Mesenchymal stem cell (in vitro differentiated cells and primary cell): ENCODE results near the gene RMC1.

ENCODE experiments used
- DNase-seq: peaks from one replicate; pipeline ENCODE4 v3.0.0-alpha.2; 2013
- H2AFZ ChIP-seq: one replicate; pipeline ENCODE4 v1.6.1; 2013; ENCODE audit warnings: low read depth, mild to moderate bottlenecking, control low read depth, inconsistent platforms, low read length, moderate library complexity
- H2AK5ac ChIP-seq: 2 replicates; pipeline ENCODE4 v1.6.1; 2013; ENCODE audit warnings: low read length, moderate library complexity, mild to moderate bottlenecking, inconsistent platforms; ENCODE audit not compliant: severe bottlenecking
- H2BK120ac ChIP-seq: one replicate; pipeline ENCODE4 v1.6.1; 2013; ENCODE audit warnings: low read depth, mild to moderate bottlenecking, inconsistent platforms, low read length, moderate library complexity
- H2BK12ac ChIP-seq, 2 experiments: one replicate each; pipeline ENCODE4 v1.6.1; 2013; ENCODE audit warnings: inconsistent platforms in 2 of 2, low read length in 2 of 2, mild to moderate bottlenecking in 2 of 2, moderate library complexity in 2 of 2, control low read depth in 1 of 2
- H2BK15ac ChIP-seq: one replicate; pipeline ENCODE4 v1.6.1; 2013; ENCODE audit warnings: mild to moderate bottlenecking, low read depth, inconsistent platforms; ENCODE audit not compliant: poor library complexity, severe bottlenecking
- H2BK5ac ChIP-seq: 2 replicates; pipeline ENCODE4 v1.6.1; 2013; ENCODE audit warnings: low read depth, mild to moderate bottlenecking, low read length, control low read depth, inconsistent platforms; ENCODE audit not compliant: poor library complexity, severe bottlenecking
- H3K14ac ChIP-seq, 2 experiments: one replicate each; pipeline ENCODE4 v1.6.1; 2013; ENCODE audit warnings: inconsistent platforms in 2 of 2, low read length in 2 of 2, control low read depth in 1 of 2, mild to moderate bottlenecking in 1 of 2, moderate library complexity in 1 of 2
- H3K18ac ChIP-seq, 2 experiments: one replicate each; pipeline ENCODE4 v1.6.1; 2013; ENCODE audit warnings: inconsistent platforms in 2 of 2, low read length in 2 of 2, control low read depth in 1 of 2, low read depth in 1 of 2, mild to moderate bottlenecking in 1 of 2
- H3K23ac ChIP-seq, 2 experiments: one replicate each; pipeline ENCODE4 v1.6.1; 2013; ENCODE audit warnings: inconsistent platforms in 2 of 2, low read length in 2 of 2, mild to moderate bottlenecking in 2 of 2, moderate library complexity in 2 of 2, control low read depth in 1 of 2
- H3K27ac ChIP-seq: 2 replicates; pipeline ENCODE4 v1.5.1; 2013; ENCODE audit warnings: mild to moderate bottlenecking, moderate library complexity, low read length, control low read depth, inconsistent platforms; ENCODE audit not compliant: poor library complexity, severe bottlenecking
- H3K27me3 ChIP-seq, 2 experiments: 2 replicates each; pipeline versions ENCODE4 v1.6.1 to v1.7.0; 2013; ENCODE audit warnings: low read length in 2 of 2, mild to moderate bottlenecking in 2 of 2, moderate library complexity in 2 of 2, control low read depth in 1 of 2, inconsistent platforms in 1 of 2; ENCODE audit not compliant: control insufficient read depth in 1 of 2, insufficient read depth in 1 of 2
- H3K36me3 ChIP-seq, 2 experiments: 2 replicates each; pipeline versions ENCODE4 v1.6.1 to v1.7.0; 2013; ENCODE audit warnings: low read length in 2 of 2, control low read depth in 1 of 2, inconsistent platforms in 1 of 2, low read depth in 1 of 2, mild to moderate bottlenecking in 1 of 2; ENCODE audit not compliant: insufficient read depth in 2 of 2, control insufficient read depth in 1 of 2
- H3K4ac ChIP-seq, 2 experiments: one replicate each; pipeline ENCODE4 v1.6.1; 2013; ENCODE audit warnings: inconsistent platforms in 2 of 2, low read length in 2 of 2, mild to moderate bottlenecking in 2 of 2, moderate library complexity in 2 of 2, control low read depth in 1 of 2, low read depth in 1 of 2
- H3K4me1 ChIP-seq: 2 replicates; pipeline ENCODE4 v1.6.1; 2013; ENCODE audit warnings: low read depth, low read length, control low read depth; ENCODE audit not compliant: control insufficient read depth, insufficient read depth
- H3K4me2 ChIP-seq: 2 replicates; pipeline ENCODE4 v1.6.1; 2013; ENCODE audit warnings: low read length, mild to moderate bottlenecking, inconsistent platforms; ENCODE audit not compliant: poor library complexity, severe bottlenecking
- H3K4me3 ChIP-seq, 2 experiments: 2 replicates each; pipeline versions ENCODE4 v1.5.1 to v1.7.0; 2013; ENCODE audit warnings: low read length in 2 of 2, mild to moderate bottlenecking in 2 of 2, control low read depth in 1 of 2, low read depth in 1 of 2; ENCODE audit not compliant: insufficient read depth in 1 of 2
- H3K79me1 ChIP-seq: replicated peaks from 2 replicates; pipeline ENCODE4 v1.6.1; 2013; ENCODE audit warnings: mild to moderate bottlenecking, control low read depth, low read length, inconsistent platforms; ENCODE audit not compliant: poor library complexity, severe bottlenecking
- H3K9ac ChIP-seq: 2 replicates; pipeline ENCODE4 v1.7.0; 2013; ENCODE audit warnings: mild to moderate bottlenecking, low read length, moderate library complexity
- H3K9me3 ChIP-seq: 2 replicates; pipeline ENCODE4 v1.7.0; 2013; ENCODE audit warnings: mild to moderate bottlenecking, low read length; ENCODE audit not compliant: control insufficient read depth
- H4K8ac ChIP-seq: one replicate; pipeline ENCODE4 v1.6.1; 2013; ENCODE audit warnings: inconsistent platforms, mild to moderate bottlenecking, low read length, moderate library complexity
- H4K91ac ChIP-seq: one replicate; pipeline ENCODE4 v1.6.1; 2013; ENCODE audit warnings: mild to moderate bottlenecking, low read length, inconsistent platforms
- WGBS: methylation state at CpG from one replicate; pipeline ENCODE4 v1.1.7; 2013; ENCODE audit warnings: mixed read lengths; 5-methylcytosine and 5-hydroxymethylcytosine counted together

Gene RMC1

GRCh38 chr18:23565916-23566547 lies 62.7 kb downstream of the RMC1 start:
- Histone ChIP-seq H3K27me3 (no peaks in the 10 kb centered on the region), H3K36me3 (peaks cover 20 to 95% of the 10 kb centered on the region in 2 experiments), H3K79me1 (peaks cover 27% of the 10 kb centered on the region), H3K4me1 (peaks cover 6% of the 10 kb centered on the region), H4K91ac (no peak overlapping the region), H2BK120ac (no peak overlapping the region), H2BK5ac (no peak overlapping the region), H3K4me2 (no peak overlapping the region), H3K9ac (no peak overlapping the region), H3K4me3 (no peak overlapping the region), H3K23ac (no peak overlapping the region), H3K14ac (no peak overlapping the region), H3K18ac (no peak overlapping the region), H3K4ac (no peak overlapping the region), H2BK15ac (no peak overlapping the region), H3K27ac (no peak overlapping the region), H2AK5ac (no peak overlapping the region), H4K8ac (no peak overlapping the region), H3K9me3 (no peaks in the 10 kb centered on the region), H2BK12ac (no peak overlapping the region), H2AFZ (no peak overlapping the region)
- DNase-seq: no peak
- WGBS: 70% methylated on average over 3 of the region's 3 CpGs

GRCh38 chr18:23567671-23568070 lies 64.4 kb downstream of the RMC1 start:
- H3K9me3 ChIP-seq: no peaks in the 10 kb centered on the region
- H3K79me1 ChIP-seq: peaks cover 29% of the 10 kb centered on the region
- H2BK120ac ChIP-seq: no peak overlapping the region
- no peak overlapping the region for H2AFZ ChIP-seq
- H3K4me3 ChIP-seq: no peak overlapping the region
- DNase-seq: no peak
- H4K8ac ChIP-seq: no peak overlapping the region
- H3K18ac ChIP-seq: no peak overlapping the region
- H2BK5ac ChIP-seq: no peak overlapping the region
- no peak overlapping the region for H3K4ac ChIP-seq
- H4K91ac ChIP-seq: no peak overlapping the region
- H2AK5ac ChIP-seq: no peak overlapping the region
- no peak overlapping the region for H3K23ac ChIP-seq
- no peak overlapping the region for H2BK15ac ChIP-seq
- no peak overlapping the region for H3K27ac ChIP-seq
- peaks cover 14 to 96% of the 10 kb centered on the region in 2 experiments for H3K36me3 ChIP-seq
- H3K9ac ChIP-seq: no peak overlapping the region
- no peak overlapping the region for H2BK12ac ChIP-seq
- 100% methylated on average over 1 of the region's 3 CpGs for WGBS
- no peak overlapping the region for H3K4me2 ChIP-seq
- H3K27me3 ChIP-seq: no peaks in the 10 kb centered on the region
- H3K4me1 ChIP-seq: peaks cover 6% of the 10 kb centered on the region
- no peak overlapping the region for H3K14ac ChIP-seq

DNA sequence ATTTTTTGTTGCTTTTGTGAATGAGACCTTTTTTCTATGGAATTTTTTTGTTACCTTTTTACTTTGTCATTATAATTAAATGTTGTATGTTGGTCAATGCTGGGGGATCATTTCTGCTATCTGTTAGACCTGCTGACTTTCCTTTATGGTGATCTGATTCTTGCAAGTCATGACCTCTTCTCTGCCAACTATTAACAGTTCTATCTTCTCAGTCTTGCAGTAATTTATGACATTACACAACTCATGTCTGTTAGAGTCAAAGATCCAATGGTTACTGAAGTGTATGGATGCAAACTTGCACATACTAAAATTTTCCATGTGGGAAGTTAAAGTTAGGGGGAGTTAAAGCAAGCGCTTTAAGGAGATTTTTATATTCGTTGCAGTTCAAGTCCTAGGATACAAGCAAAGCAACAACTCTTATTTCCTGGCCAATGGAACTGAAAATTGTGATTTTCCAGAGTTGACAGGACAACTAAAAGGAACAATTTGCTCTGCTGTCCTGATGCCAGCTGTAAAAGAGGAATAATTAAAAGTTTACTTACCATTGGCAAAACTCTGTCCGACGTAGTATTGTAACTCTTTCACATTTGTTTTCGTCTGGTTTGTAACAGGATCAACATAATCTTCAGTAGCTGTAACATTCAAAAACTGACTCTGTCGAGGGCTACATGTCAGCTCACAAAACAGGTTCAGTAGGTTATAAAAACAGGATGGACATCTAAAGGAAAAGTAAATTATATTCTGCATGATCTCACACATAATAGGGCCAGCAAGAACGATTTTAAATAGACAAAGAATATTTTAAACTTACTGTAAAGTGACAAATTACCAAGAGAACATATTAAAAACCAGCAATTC lies 65.2 kb downstream of the RMC1 start:
- no peak overlapping the region for H3K27ac ChIP-seq
- H3K9me3 ChIP-seq: no peaks in the 10 kb centered on the region
- 94% methylated on average over 5 of the region's 7 CpGs for WGBS
- no peak overlapping the region for H3K4ac ChIP-seq
- H3K4me1 ChIP-seq: peaks cover 3% of the 10 kb centered on the region
- H2BK120ac ChIP-seq: no peak overlapping the region
- no peak overlapping the region for H2AK5ac ChIP-seq
- H3K27me3 ChIP-seq: no peaks in the 10 kb centered on the region
- no peak overlapping the region for H2BK5ac ChIP-seq
- no peak overlapping the region for H2BK12ac ChIP-seq
- no peak overlapping the region for H3K9ac ChIP-seq
- peaks cover 31% of the 10 kb centered on the region for H3K79me1 ChIP-seq
- H4K91ac ChIP-seq: no peak overlapping the region
- no peak overlapping the region for H4K8ac ChIP-seq
- no peak overlapping the region for H3K23ac ChIP-seq
- no peak overlapping the region for H3K4me3 ChIP-seq
- DNase-seq: no peak
- H3K14ac ChIP-seq: no peak overlapping the region
- no peak overlapping the region for H3K4me2 ChIP-seq
- no peak overlapping the region for H3K18ac ChIP-seq
- H3K36me3 ChIP-seq: peaks cover 14 to 96% of the 10 kb centered on the region in 2 experiments
- H2BK15ac ChIP-seq: no peak overlapping the region
- no peak overlapping the region for H2AFZ ChIP-seq

GRCh38 chr18:23569299-23570063 lies 66.2 kb downstream of the RMC1 start:
- Histone ChIP-seq H3K9ac (peak overlapping the region; percentile 2), H2AK5ac (no peak overlapping the region), H2AFZ (no peak overlapping the region), H2BK5ac (no peak overlapping the region), H2BK15ac (no peak overlapping the region), H2BK12ac (no peak overlapping the region), H3K79me1 (peaks cover 28% of the 10 kb centered on the region), H3K36me3 (peaks cover 12 to 97% of the 10 kb centered on the region in 2 experiments), H3K4me3 (no peak overlapping the region), H3K4ac (no peak overlapping the region), H3K4me2 (no peak overlapping the region), H3K23ac (no peak overlapping the region), H3K27ac (no peak overlapping the region), H3K4me1 (peaks cover 5% of the 10 kb centered on the region), H3K9me3 (no peaks in the 10 kb centered on the region), H4K8ac (no peak overlapping the region), H3K14ac (no peak overlapping the region), H3K27me3 (no peaks in the 10 kb centered on the region), H4K91ac (no peak overlapping the region), H3K18ac (no peak overlapping the region), H2BK120ac (no peak overlapping the region)
- DNase-seq: no peak
- WGBS: 100% methylated on average over 3 of the region's 5 CpGs
